SK-N-SH (cell line): ENCODE data around the gene NSRP1. TPM values are rescaled to one million over a fixed set of nuclear protein-coding genes. Genes with fewer than 3 reads are reported as not detected.

Experiments
- CTCF ChIA-PET: fragments of 300-600, 350-600 bp; formaldehyde crosslinking; extraction: SDS; loops from one replicate; lab custom pipeline; 2021; lab: Yijun Ruan, JAX
- POLR2A ChIA-PET: fragments of 350-600 bp; sonication (Branson Sonifier 250); formaldehyde crosslinking; extraction: SDS; loops from one replicate; lab custom pipeline; 2020; ENCODE audit warnings: antibody characterized with exemption, inconsistent platforms; lab: Yijun Ruan, JAX
- DNase-seq: peaks from one replicate; pipeline ENCODE4 v3.0.0; 2012
- H2AFZ ChIP-seq: fragments of 200-600 bp; sonication (generic); 2 replicates; pipeline ENCODE4 v1.8.1; 2016; ENCODE audit warnings: antibody characterized with exemption, mild to moderate bottlenecking, low read depth
- H3F3A ChIP-seq: fragments of 200-600 bp; sonication (generic); replicated peaks from 2 replicates; pipeline ENCODE3; 2016; ENCODE audit warnings: antibody characterized with exemption, mild to moderate bottlenecking; ENCODE audit not compliant: insufficient read depth
- H3K27ac ChIP-seq, 2 experiments: fragments of 200-500 bp in 1 of 2; fragments of 200-600 bp in 1 of 2; sonication (Bioruptor generic) in 1 of 2; sonication (generic), shearing (Covaris generic) in 1 of 2; 2 replicates each; pipeline versions ENCODE4 v1.5.1 to v1.6.1; 2014 to 2016; ENCODE audit warnings: low read depth in 2 of 2, inconsistent platforms in 1 of 2, low read length in 1 of 2, mild to moderate bottlenecking in 1 of 2, mixed read lengths in 1 of 2
- H3K27me3 ChIP-seq: fragments of 200-600 bp; sonication (generic), shearing (Covaris generic); 2 replicates; pipeline ENCODE4 v1.6.1; 2016; ENCODE audit warnings: mixed run types; ENCODE audit not compliant: insufficient read depth
- H3K36me3 ChIP-seq, 2 experiments: fragments of 200-500 bp in 1 of 2; fragments of 200-600 bp in 1 of 2; sonication (Bioruptor generic) in 1 of 2; sonication (generic) in 1 of 2; replicated peaks in 1 of 2; 2 replicates each; pipeline versions ENCODE3 to v1.5.1; 2014 to 2016; ENCODE audit warnings: low read length in 1 of 2, mild to moderate bottlenecking in 1 of 2; ENCODE audit not compliant: insufficient read depth in 2 of 2, control insufficient read depth in 1 of 2
- H3K4me1 ChIP-seq, 2 experiments: fragments of 200-500 bp in 1 of 2; fragments of 200-600 bp in 1 of 2; sonication (Bioruptor generic) in 1 of 2; sonication (generic), shearing (Covaris generic) in 1 of 2; 2 replicates each; pipeline versions ENCODE4 v1.5.1 to v1.6.1; 2014 to 2016; ENCODE audit warnings: low read depth in 1 of 2, low read length in 1 of 2, mixed run types in 1 of 2; ENCODE audit not compliant: insufficient read depth in 2 of 2, control insufficient read depth in 1 of 2
- H3K4me2 ChIP-seq: fragments of 200-600 bp; sonication (generic), shearing (Covaris generic); 2 replicates; pipeline ENCODE4 v1.6.1; 2017; ENCODE audit warnings: mixed run types
- H3K4me3 ChIP-seq, 2 experiments: fragments of 200-500 bp in 1 of 2; fragments of 200-600 bp in 1 of 2; sonication (Bioruptor generic) in 1 of 2; sonication (generic), shearing (Covaris generic) in 1 of 2; 2 replicates each; pipeline versions ENCODE4 v1.5.1 to v1.8.1; 2014 to 2016; ENCODE audit warnings: low read depth in 2 of 2, inconsistent platforms in 1 of 2, low read length in 1 of 2, mild to moderate bottlenecking in 1 of 2, mixed read lengths in 1 of 2, moderate library complexity in 1 of 2
- H3K79me2 ChIP-seq: fragments of 200-600 bp; sonication (generic); 2 replicates; pipeline ENCODE4 v1.8.1; 2017; ENCODE audit warnings: mild to moderate bottlenecking; ENCODE audit not compliant: insufficient read depth
- H3K9ac ChIP-seq: fragments of 200-600 bp; sonication (generic); 2 replicates; pipeline ENCODE4 v1.6.1; 2017; ENCODE audit warnings: mixed run types
- H3K9me2 ChIP-seq: fragments of 200-600 bp; sonication (generic); 2 replicates; pipeline ENCODE4 v1.6.1; 2017; ENCODE audit warnings: mixed run types
- H3K9me3 ChIP-seq: fragments of 200-600 bp; sonication (generic); 2 replicates; pipeline ENCODE4 v1.6.1; 2017; ENCODE audit warnings: mixed run types, mild to moderate bottlenecking, moderate library complexity
- H4K20me1 ChIP-seq: fragments of 200-600 bp; sonication (generic); 2 replicates; pipeline ENCODE4 v1.6.1; 2017; ENCODE audit warnings: mild to moderate bottlenecking, mixed run types; ENCODE audit not compliant: insufficient read depth
- EP300 ChIP-seq, 2 experiments: IDR thresholded peaks; 2 replicates each; pipeline versions ENCODE4 v1.4.0 to v1.6.1; 2012; ENCODE audit warnings: borderline replicate concordance in 1 of 2, low read depth in 1 of 2, low read length in 1 of 2
- EZH2phosphoT487 ChIP-seq: fragments of 200-600 bp; sonication (generic); IDR thresholded peaks from 2 replicates; pipeline ENCODE4 v1.6.1; 2017; ENCODE audit warnings: low read depth, mixed run types, mild to moderate bottlenecking, antibody characterized with exemption, moderate library complexity, borderline replicate concordance
- FOSL2 ChIP-seq: IDR thresholded peaks from 2 replicates; pipeline ENCODE4 v1.4.0; 2012; ENCODE audit warnings: low read depth, mild to moderate bottlenecking, moderate library complexity, borderline replicate concordance
- FOXJ3 ChIP-seq: sonication (generic); formaldehyde crosslinking; IDR thresholded peaks from 2 replicates; pipeline ENCODE4 v1.5.1; 2020; ENCODE audit warnings: mild to moderate bottlenecking, missing genetic modification reagents
- GABPA ChIP-seq: IDR thresholded peaks from 2 replicates; pipeline ENCODE4 v1.4.0; 2012; ENCODE audit warnings: low read depth, mild to moderate bottlenecking
- MAX ChIP-seq: IDR thresholded peaks from 2 replicates; pipeline ENCODE4 v1.4.0; 2012; ENCODE audit warnings: low read depth
- MEF2A ChIP-seq: IDR thresholded peaks from 2 replicates; pipeline ENCODE4 v1.4.0; 2012; ENCODE audit warnings: low read depth, borderline replicate concordance
- NFIC ChIP-seq: IDR thresholded peaks from 2 replicates; pipeline ENCODE4 v1.4.0; 2012; ENCODE audit warnings: borderline replicate concordance
- NRF1 ChIP-seq: IDR thresholded peaks from 2 replicates; pipeline ENCODE4 v1.6.1; 2012; ENCODE audit warnings: low read depth, mild to moderate bottlenecking, low read length
- RCOR1 ChIP-seq: fragments of 150-350 bp; IDR thresholded peaks from 2 replicates; pipeline ENCODE4 v1.6.1; 2017; ENCODE audit warnings: antibody characterized with exemption, low read length
- RFX5 ChIP-seq: IDR thresholded peaks from 2 replicates; pipeline ENCODE4 v1.6.1; 2012; ENCODE audit warnings: mild to moderate bottlenecking, improper control_type of control experiment, low read length
- RXRA ChIP-seq: IDR thresholded peaks from 2 replicates; pipeline ENCODE4 v1.4.0; 2012; ENCODE audit warnings: low read depth, mild to moderate bottlenecking, borderline replicate concordance
- SIN3A ChIP-seq: IDR thresholded peaks from 2 replicates; pipeline ENCODE4 v1.6.1; 2012; ENCODE audit warnings: low read depth, mild to moderate bottlenecking, low read length, moderate library complexity, borderline replicate concordance
- SMC3 ChIP-seq: IDR thresholded peaks from 2 replicates; pipeline ENCODE4 v1.6.1; 2012; ENCODE audit warnings: low read depth, low read length, improper control_type of control experiment
- TAF1 ChIP-seq: IDR thresholded peaks from 2 replicates; pipeline ENCODE4 v1.6.1; 2012; ENCODE audit warnings: low read depth, mild to moderate bottlenecking, low read length, moderate library complexity, borderline replicate concordance
- TEAD4 ChIP-seq: IDR thresholded peaks from 2 replicates; pipeline ENCODE4 v1.4.0; 2012; ENCODE audit warnings: mild to moderate bottlenecking, borderline replicate concordance; ENCODE audit not compliant: insufficient read depth
- ZBTB33 ChIP-seq: IDR thresholded peaks from 2 replicates; pipeline ENCODE4 v1.4.0; 2012; ENCODE audit warnings: low read depth, borderline replicate concordance
- WGBS: methylation state at CpG from one replicate; pipeline ENCODE4 v1.1.6; 2017; ENCODE audit warnings: low lambda C conversion rate; 5-methylcytosine and 5-hydroxymethylcytosine counted together
- polyA plus RNA-seq, 3 experiments: library from polyadenylated mRNA; depleted of rRNA; stranded (reverse); fragments of >200 nt; gene quantifications; 2 replicates each; pipeline ENCODE4 v1.2.3, GENCODE V29; 2012
- TF ChIP-seq, protein P1 (sequence below): IDR thresholded peaks from 2 replicates; pipeline ENCODE4; 2012
- TF ChIP-seq, protein P2 (sequence below): IDR thresholded peaks from 2 replicates; pipeline ENCODE4 v1.6.1; 2012; ENCODE audit warnings: mild to moderate bottlenecking, low read depth, low read length, moderate library complexity
- TF ChIP-seq, protein P3 (sequence below): fragments of 150-350 bp; IDR thresholded peaks from 2 replicates; pipeline ENCODE4 v1.6.1; 2017; ENCODE audit warnings: antibody characterized with exemption, low read length, low read depth, borderline replicate concordance

Gene NSRP1
- polyA plus RNA-seq, 1 of the 3 experiments (the other 2 are of a cell fraction), result 10.8 TPM

DNA sequence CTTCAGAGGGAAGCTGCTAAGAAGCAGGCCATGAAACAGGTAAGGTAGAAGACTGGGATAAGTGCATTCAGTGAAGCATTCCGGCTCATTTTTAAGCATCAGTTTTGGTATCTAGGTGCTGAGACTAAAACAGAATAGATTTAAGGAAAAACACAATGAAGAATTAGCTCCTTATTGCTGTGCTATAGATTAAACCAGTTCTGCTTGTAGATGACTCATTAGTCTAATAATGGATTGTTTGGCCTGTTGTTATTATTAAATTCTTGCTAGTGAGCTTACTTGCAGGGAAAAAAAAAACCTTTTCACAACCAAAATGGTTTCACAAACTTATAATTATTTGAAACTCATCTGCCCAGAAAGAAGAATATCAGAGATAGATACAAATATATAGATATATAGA, 55.9 kb downstream of the NSRP1 start:
- H3K4me3 ChIP-seq, result no peak overlapping the region
- peaks cover 50% of the 10 kb centered on the region for H3K79me2 ChIP-seq
- TF ChIP-seq NRF1 (no peak), SMC3 (no peak), SIN3A (no peak), GABPA (no peak), RCOR1 (no peak), EZH2phosphoT487 (no peak), EP300 (IDR thresholded peaks at IDR 0.05; ENCODE audit: borderline replicate concordance in 1 of 2, low read depth in 1 of 2, low read length in 1 of 2) (no peak), MAX (no peak), TAF1 (no peak), FOSL2 (no peak), MEF2A (no peak), RXRA (no peak)
- 96% methylated on average over 1 of the region's 1 CpG for WGBS
- H3K27ac ChIP-seq, result no peak overlapping the region
- H3K9ac ChIP-seq, result no peak overlapping the region
- ChIA-PET CTCF (no interaction called here), POLR2A (no interaction called here)
- no peak for DNase-seq
- H3K9me3 ChIP-seq, result no peaks in the 10 kb centered on the region
- H3K27me3 ChIP-seq, result no peaks in the 10 kb centered on the region
- no peaks in the 10 kb centered on the region for H3K4me1 ChIP-seq
- no peak overlapping the region for H3K4me2 ChIP-seq
- H3F3A ChIP-seq, result no peaks in the 10 kb centered on the region
- H4K20me1 ChIP-seq, result 0 out of 2 replicates have a peak, but pooled peaks cover 7% of the 10 kb centered on the region
- H3K36me3 ChIP-seq, result peaks cover 21 to 65% of the 10 kb centered on the region in 2 experiments
- H2AFZ ChIP-seq, result no peak overlapping the region
- no peaks in the 10 kb centered on the region for H3K9me2 ChIP-seq

- no peak overlapping the region for H3K4me2 ChIP-seq
- H3K4me1 ChIP-seq, result no peaks in the 10 kb centered on the region
- POLR2A ChIA-PET, result no interaction called here
- H3K27me3 ChIP-seq, result no peaks in the 10 kb centered on the region
- H4K20me1 ChIP-seq, result 0 out of 2 replicates have a peak, but pooled peaks cover 7% of the 10 kb centered on the region
- no peak overlapping the region for H2AFZ ChIP-seq
- no peaks in the 10 kb centered on the region for H3K9me3 ChIP-seq
- WGBS, result 92% methylated on average over 2 of the region's 2 CpGs
- H3K36me3 ChIP-seq, result peaks cover 31 to 71% of the 10 kb centered on the region in 2 experiments
- H3K4me3 ChIP-seq, result no peak overlapping the region
- H3K79me2 ChIP-seq, result peaks cover 47% of the 10 kb centered on the region
- CTCF ChIA-PET, result interaction anchor here (1.8 kb wide), 1 partner anchor 48 kb away, joined by 10 read pairs; no protein-coding TSS in a partner anchor
- peaks cover 4% of the 10 kb centered on the region for H3F3A ChIP-seq
- no peaks in the 10 kb centered on the region for H3K9me2 ChIP-seq
- no peak overlapping the region for H3K27ac ChIP-seq
- H3K9ac ChIP-seq, result no peak overlapping the region
- DNase-seq, result no peak
- TF ChIP-seq MAX, result no peak
- TF ChIP-seq ZBTB33, result no peak
- TF ChIP-seq, protein P1, sequence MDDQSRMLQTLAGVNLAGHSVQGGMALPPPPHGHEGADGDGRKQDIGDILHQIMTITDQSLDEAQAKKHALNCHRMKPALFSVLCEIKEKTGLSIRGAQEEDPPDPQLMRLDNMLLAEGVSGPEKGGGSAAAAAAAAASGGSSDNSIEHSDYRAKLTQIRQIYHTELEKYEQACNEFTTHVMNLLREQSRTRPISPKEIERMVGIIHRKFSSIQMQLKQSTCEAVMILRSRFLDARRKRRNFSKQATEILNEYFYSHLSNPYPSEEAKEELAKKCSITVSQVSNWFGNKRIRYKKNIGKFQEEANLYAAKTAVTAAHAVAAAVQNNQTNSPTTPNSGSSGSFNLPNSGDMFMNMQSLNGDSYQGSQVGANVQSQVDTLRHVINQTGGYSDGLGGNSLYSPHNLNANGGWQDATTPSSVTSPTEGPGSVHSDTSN, result no peak
- TF ChIP-seq NFIC, result no peak
- no peak for TF ChIP-seq TEAD4
- TF ChIP-seq, protein P2, sequence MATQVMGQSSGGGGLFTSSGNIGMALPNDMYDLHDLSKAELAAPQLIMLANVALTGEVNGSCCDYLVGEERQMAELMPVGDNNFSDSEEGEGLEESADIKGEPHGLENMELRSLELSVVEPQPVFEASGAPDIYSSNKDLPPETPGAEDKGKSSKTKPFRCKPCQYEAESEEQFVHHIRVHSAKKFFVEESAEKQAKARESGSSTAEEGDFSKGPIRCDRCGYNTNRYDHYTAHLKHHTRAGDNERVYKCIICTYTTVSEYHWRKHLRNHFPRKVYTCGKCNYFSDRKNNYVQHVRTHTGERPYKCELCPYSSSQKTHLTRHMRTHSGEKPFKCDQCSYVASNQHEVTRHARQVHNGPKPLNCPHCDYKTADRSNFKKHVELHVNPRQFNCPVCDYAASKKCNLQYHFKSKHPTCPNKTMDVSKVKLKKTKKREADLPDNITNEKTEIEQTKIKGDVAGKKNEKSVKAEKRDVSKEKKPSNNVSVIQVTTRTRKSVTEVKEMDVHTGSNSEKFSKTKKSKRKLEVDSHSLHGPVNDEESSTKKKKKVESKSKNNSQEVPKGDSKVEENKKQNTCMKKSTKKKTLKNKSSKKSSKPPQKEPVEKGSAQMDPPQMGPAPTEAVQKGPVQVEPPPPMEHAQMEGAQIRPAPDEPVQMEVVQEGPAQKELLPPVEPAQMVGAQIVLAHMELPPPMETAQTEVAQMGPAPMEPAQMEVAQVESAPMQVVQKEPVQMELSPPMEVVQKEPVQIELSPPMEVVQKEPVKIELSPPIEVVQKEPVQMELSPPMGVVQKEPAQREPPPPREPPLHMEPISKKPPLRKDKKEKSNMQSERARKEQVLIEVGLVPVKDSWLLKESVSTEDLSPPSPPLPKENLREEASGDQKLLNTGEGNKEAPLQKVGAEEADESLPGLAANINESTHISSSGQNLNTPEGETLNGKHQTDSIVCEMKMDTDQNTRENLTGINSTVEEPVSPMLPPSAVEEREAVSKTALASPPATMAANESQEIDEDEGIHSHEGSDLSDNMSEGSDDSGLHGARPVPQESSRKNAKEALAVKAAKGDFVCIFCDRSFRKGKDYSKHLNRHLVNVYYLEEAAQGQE, result no peak
- no peak for TF ChIP-seq FOXJ3 (CRISPR knock-in tag)
- TF ChIP-seq TAF1, result no peak
- TF ChIP-seq, protein P3, sequence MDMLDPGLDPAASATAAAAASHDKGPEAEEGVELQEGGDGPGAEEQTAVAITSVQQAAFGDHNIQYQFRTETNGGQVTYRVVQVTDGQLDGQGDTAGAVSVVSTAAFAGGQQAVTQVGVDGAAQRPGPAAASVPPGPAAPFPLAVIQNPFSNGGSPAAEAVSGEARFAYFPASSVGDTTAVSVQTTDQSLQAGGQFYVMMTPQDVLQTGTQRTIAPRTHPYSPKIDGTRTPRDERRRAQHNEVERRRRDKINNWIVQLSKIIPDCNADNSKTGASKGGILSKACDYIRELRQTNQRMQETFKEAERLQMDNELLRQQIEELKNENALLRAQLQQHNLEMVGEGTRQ, result no peak
- no peak for TF ChIP-seq RFX5
- TF ChIP-seq MEF2A, result no peak
Measured at GRCh38 chr17:30173649-30174048, 57.0 kb downstream of the NSRP1 start.
